PC-9 (cell line): ENCODE measurements around the gene CIITA. TPM values are rescaled to one million over a fixed set of nuclear protein-coding genes. Genes with fewer than 3 reads are reported as not detected.

Experiments used
- BruUV-seq: library from RNA; stranded (reverse); fragments of 400-500 nt; replicated peaks from 2 replicates; lab custom pipeline; 2021; lab: Mats Ljungman, UMichigan
- CTCF ChIA-PET: fragments of 300-600 bp; sonication (Branson Sonifier 250); formaldehyde crosslinking; loops from one replicate; lab custom pipeline; 2022; ENCODE audit warnings: antibody characterized with exemption; lab: Charles Lee
- POLR2A ChIA-PET: fragments of 300-600 bp; sonication (Branson Sonifier 250); formaldehyde crosslinking; loops from one replicate; lab custom pipeline; 2022; ENCODE audit warnings: antibody characterized with exemption; ENCODE audit not compliant: unreplicated experiment; lab: Charles Lee
- DNase-seq, 2 experiments: peaks; one replicate each; pipeline versions ENCODE4 v3.0.0 to v3.0.0-alpha.2; 2015 to 2022; ENCODE audit warnings: mixed read lengths in 1 of 2
- H2AFZ ChIP-seq: fragments of 200-600 bp; sonication (generic); 2 replicates; pipeline ENCODE4 v1.8.1; 2017; ENCODE audit warnings: antibody characterized with exemption
- H3F3A ChIP-seq: fragments of 200-600 bp; sonication (generic); 2 replicates; pipeline ENCODE4 v1.8.1; 2017; ENCODE audit warnings: antibody characterized with exemption, mild to moderate bottlenecking, low read depth; ENCODE audit not compliant: insufficient read depth
- H3K27ac ChIP-seq: fragments of 200-600 bp; sonication (generic); 2 replicates; pipeline ENCODE4 v1.6.1; 2016; ENCODE audit warnings: mixed run types
- H3K27me3 ChIP-seq: fragments of 200-600 bp; sonication (generic); 2 replicates; pipeline ENCODE4 v1.6.1; 2016; ENCODE audit warnings: low read depth, mixed run types; ENCODE audit not compliant: insufficient read depth
- H3K36me3 ChIP-seq: fragments of 200-600 bp; sonication (generic); 2 replicates; pipeline ENCODE4 v1.6.1; 2016; ENCODE audit warnings: low read depth, mixed run types
- H3K4me1 ChIP-seq: fragments of 200-600 bp; sonication (generic); replicated peaks from 2 replicates; pipeline ENCODE4 v1.6.1; 2016; ENCODE audit warnings: mixed run types; ENCODE audit not compliant: insufficient read depth
- H3K4me2 ChIP-seq: fragments of 200-600 bp; sonication (generic); 2 replicates; pipeline ENCODE4 v1.6.1; 2017; ENCODE audit warnings: mixed run types
- H3K4me3 ChIP-seq: fragments of 200-600 bp; sonication (generic); 2 replicates; pipeline ENCODE4 v1.6.1; 2016; ENCODE audit warnings: mixed run types
- H3K79me2 ChIP-seq: fragments of 200-600 bp; sonication (generic); 2 replicates; pipeline ENCODE4 v1.6.1; 2017; ENCODE audit warnings: low read depth, mixed run types
- H3K9me2 ChIP-seq: fragments of 200-600 bp; sonication (generic); 2 replicates; pipeline ENCODE4 v1.8.1; 2017; ENCODE audit warnings: mild to moderate bottlenecking; ENCODE audit not compliant: insufficient read depth
- H3K9me3 ChIP-seq: fragments of 200-600 bp; sonication (generic); 2 replicates; pipeline ENCODE4 v1.8.1; 2016; ENCODE audit warnings: low read depth; ENCODE audit not compliant: insufficient read depth
- H4K20me1 ChIP-seq: fragments of 200-600 bp; sonication (generic); 2 replicates; pipeline ENCODE4 v1.8.1; 2017; ENCODE audit not compliant: insufficient read depth
- CTCF ChIP-seq: fragments of 200-600 bp; sonication (generic); conservative IDR thresholded peaks from 2 replicates; pipeline ENCODE4 v1.6.1; 2017; ENCODE audit warnings: mixed run types, antibody characterized with exemption, mild to moderate bottlenecking, moderate library complexity
- EZH2 ChIP-seq: fragments of 200-600 bp; sonication (generic); IDR thresholded peaks from 2 replicates; pipeline ENCODE4 v1.8.0; 2017; ENCODE audit warnings: antibody characterized with exemption, low read depth
- intact Hi-C: fragments of 100-400 bp; cut with micrococcal nuclease; formaldehyde crosslinking; loops from one replicate; pipeline ENCODE4 v1.10.0; 2022; ENCODE audit not compliant: unreplicated experiment
- total RNA-seq: library from RNA; stranded (reverse); gene quantifications from 2 replicates; pipeline ENCODE4 v1.2.3, GENCODE V29; 2021

Gene CIITA
- total RNA-seq, 1 experiment from 2014 or later: 1.7 TPM

GRCh38 chr16:10846213-10846998 lies 30.6 kb upstream of the CIITA start:
- H3K27ac ChIP-seq: no peak overlapping the region
- TF ChIP-seq CTCF: no peak
- no peak for TF ChIP-seq EZH2
- no peaks in the 10 kb centered on the region for H3K9me2 ChIP-seq
- no TSS peak for BruUV-seq
- H3K79me2 ChIP-seq: no peaks in the 10 kb centered on the region
- H4K20me1 ChIP-seq: no peaks in the 10 kb centered on the region
- DNase-seq: no peak
- H3K36me3 ChIP-seq: no peaks in the 10 kb centered on the region
- no peak overlapping the region for H3K4me3 ChIP-seq
- peaks cover 10% of the 10 kb centered on the region; the same call in 1 of the 2 replicates for H3K27me3 ChIP-seq
- H2AFZ ChIP-seq: no peak overlapping the region
- intact Hi-C loops: no loop called here
- POLR2A ChIA-PET: no interaction called here
- H3F3A ChIP-seq: no peaks in the 10 kb centered on the region
- H3K4me2 ChIP-seq: no peak overlapping the region
- H3K4me1 ChIP-seq: no peaks in the 10 kb centered on the region
- H3K9me3 ChIP-seq: no peaks in the 10 kb centered on the region
- CTCF ChIA-PET: no interaction called here

DNA sequence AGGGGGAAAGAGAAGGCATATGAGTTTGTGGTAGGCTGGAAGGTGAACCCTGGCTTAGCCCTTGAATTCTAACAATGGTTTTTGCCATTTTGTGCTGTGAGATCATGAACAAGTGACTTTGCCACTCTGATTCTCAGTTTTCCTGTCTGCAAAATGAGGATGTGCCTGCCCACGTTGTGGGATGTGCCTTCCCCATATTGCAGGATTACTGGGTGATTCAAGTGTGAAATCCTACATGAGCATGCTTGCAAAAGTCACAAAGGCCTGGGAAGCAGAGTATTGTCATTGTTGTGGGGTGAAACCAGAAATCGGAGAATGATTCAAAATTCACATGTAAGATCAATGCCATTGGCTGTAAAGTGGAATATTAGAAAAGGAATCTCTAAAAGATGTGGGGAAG lies 29.8 kb upstream of the CIITA start:
- Histone ChIP-seq H3F3A (no peaks in the 10 kb centered on the region), H4K20me1 (no peaks in the 10 kb centered on the region), H3K36me3 (no peaks in the 10 kb centered on the region), H3K4me3 (no peak overlapping the region), H2AFZ (no peak overlapping the region), H3K79me2 (no peaks in the 10 kb centered on the region), H3K4me1 (peaks cover 3% of the 10 kb centered on the region), H3K9me3 (no peaks in the 10 kb centered on the region), H3K27me3 (0 out of 2 replicates have a peak, but pooled peaks cover 6% of the 10 kb centered on the region), H3K9me2 (no peaks in the 10 kb centered on the region), H3K4me2 (no peak overlapping the region), H3K27ac (no peak overlapping the region)
- ChIA-PET CTCF (interaction anchor here (0.5 kb wide), 1 partner anchor 108 kb away, joined by 5 read pairs; no protein-coding TSS in a partner anchor), POLR2A (no interaction called here)
- BruUV-seq: no TSS peak
- intact Hi-C loops: no loop called here
- TF ChIP-seq CTCF (no peak), EZH2 (no peak)
- no peak for DNase-seq

GRCh38 chr16:10849736-10850477 lies 27.1 kb upstream of the CIITA start:
- Histone ChIP-seq H3K4me1 (peaks cover 13% of the 10 kb centered on the region), H4K20me1 (no peaks in the 10 kb centered on the region), H3K4me3 (no peak overlapping the region), H3K27ac (no peak overlapping the region), H3K36me3 (no peaks in the 10 kb centered on the region), H3F3A (no peaks in the 10 kb centered on the region), H2AFZ (no peak overlapping the region), H3K79me2 (no peaks in the 10 kb centered on the region), H3K9me3 (peaks cover 4% of the 10 kb centered on the region; the same call in 1 of the 2 replicates), H3K4me2 (no peak overlapping the region), H3K27me3 (0 out of 2 replicates have a peak, but pooled peaks cover 3% of the 10 kb centered on the region), H3K9me2 (no peaks in the 10 kb centered on the region)
- no peak for DNase-seq
- TF ChIP-seq EZH2: no peak
- TF ChIP-seq CTCF: no peak
- POLR2A ChIA-PET: no interaction called here
- CTCF ChIA-PET: no interaction called here
- intact Hi-C loops: no loop called here
- BruUV-seq: no TSS peak
